ENCODE results near the gene JSRP1.

Gene JSRP1

DNA sequence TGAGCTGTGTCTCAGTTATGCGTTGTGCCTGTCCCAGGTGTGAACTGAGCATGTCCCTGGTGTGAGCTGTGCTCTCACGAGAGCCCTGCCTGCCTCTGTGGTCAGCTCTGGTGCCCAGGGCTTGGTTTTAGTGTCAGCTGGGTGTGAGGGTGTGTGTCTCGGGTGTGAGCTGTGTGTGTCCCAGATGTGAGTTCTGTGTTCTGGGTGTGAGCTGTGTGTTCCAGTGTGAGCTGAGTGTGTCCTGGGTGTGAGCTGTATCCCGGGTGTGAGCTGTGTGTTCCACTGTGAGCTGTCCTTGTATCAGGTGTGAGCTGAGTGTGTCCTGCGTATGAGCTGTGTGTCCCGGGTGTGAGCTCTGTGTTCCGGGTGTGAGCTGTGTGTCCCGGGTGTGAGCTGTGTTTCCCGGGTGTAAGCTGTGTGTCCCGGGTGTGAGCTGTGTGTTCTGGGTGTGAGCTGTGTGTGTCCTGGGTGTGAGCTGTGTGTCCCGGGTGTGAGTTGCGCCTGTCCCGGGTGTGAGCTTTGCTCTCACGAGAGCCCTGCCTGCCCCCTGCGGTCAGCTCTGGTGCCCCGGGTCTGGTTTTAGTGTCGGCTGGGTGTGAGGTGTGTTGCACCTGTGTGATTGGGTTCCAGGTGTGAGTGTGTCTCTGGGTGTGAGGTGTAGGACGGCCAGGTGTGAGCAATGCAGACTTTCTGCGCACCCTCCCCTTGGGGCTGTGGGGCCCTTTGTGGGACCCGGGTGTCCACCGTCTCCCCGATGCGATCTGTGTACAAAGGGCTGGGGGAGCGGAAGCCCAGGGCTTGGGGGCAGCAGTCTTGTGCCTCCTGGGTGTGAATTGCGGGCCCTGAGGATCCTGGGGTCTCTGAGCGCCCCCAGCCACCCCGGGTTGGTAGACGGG, 32.8 kb upstream of the JSRP1 start:
- Histone ChIP-seq H3K4me2 (ENCODE audit: low read length) (no peak overlapping the region), H3K4ac (ENCODE audit: low read depth, low read length) (no peak overlapping the region), H4K8ac (ENCODE audit: low read depth, low read length) (no peak overlapping the region), H2BK5ac (ENCODE audit: low read length) (no peak overlapping the region), H3K56ac (ENCODE audit: low read length) (no peak overlapping the region), H2BK120ac (ENCODE audit: low read depth, low read length) (no peak overlapping the region), H4K5ac (ENCODE audit: low read length) (no peak overlapping the region), H3K79me1 (ENCODE audit: low read length) (no peaks in the 10 kb centered on the region), H3K27me3 (ENCODE audit: insufficient read depth, low read length, poor library complexity) (peaks cover 29% of the 10 kb centered on the region), H3K4me3 (ENCODE audit: low read length) (no peak overlapping the region), H2BK15ac (replicated peaks; ENCODE audit: low read depth) (no peak overlapping the region), H3K4me1 (ENCODE audit: control insufficient read depth, low read depth, low read length) (no peaks in the 10 kb centered on the region), H3K36me3 (ENCODE audit: control insufficient read depth, insufficient read depth, low read length) (no peaks in the 10 kb centered on the region), H3K18ac (ENCODE audit: low read length) (no peak overlapping the region), H3K79me2 (ENCODE audit: control insufficient read depth, insufficient read depth, low read length) (no peaks in the 10 kb centered on the region), H3K27ac (ENCODE audit: low read depth, low read length) (no peak overlapping the region), H3K9ac (ENCODE audit: low read length) (no peak overlapping the region), H3K23ac (ENCODE audit: low read length) (no peak overlapping the region), H2AK5ac (ENCODE audit: low read length) (no peak overlapping the region)
- DNase-seq: no peak
- WGBS (ENCODE audit: extremely low coverage, insufficient coverage, low lambda C conversion rate): no CpG with 5 or more reads among the region's 28 CpGs

DNA sequence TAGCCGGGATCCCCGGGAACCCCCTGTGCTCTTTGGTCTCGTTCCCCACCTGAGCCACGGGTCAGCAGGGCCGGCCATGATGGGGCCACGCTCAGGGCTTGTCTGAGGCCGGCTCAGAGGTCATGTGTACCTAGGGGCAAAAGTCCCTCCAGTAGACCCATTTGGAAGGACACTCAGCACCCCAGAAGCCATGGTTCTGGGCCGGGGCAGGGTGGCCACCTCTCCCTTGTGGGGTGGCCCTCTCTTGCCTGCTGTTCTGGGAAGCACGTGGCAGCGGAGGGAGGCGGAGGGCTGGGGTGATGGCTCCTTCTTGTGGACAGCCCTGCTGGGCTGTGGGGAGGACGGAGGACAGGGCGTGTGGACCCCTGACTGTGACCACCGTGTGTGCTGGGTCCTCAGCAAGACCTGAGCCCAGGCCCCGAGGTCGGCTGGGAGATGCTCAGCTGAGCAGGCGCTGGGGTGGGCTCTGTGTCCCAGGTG, 32.2 kb upstream of the JSRP1 start:
- no peaks in the 10 kb centered on the region for H3K79me1 ChIP-seq (ENCODE audit: low read length)
- H3K4me2 ChIP-seq (ENCODE audit: low read length): no peak overlapping the region
- WGBS (ENCODE audit: extremely low coverage, insufficient coverage, low lambda C conversion rate): no CpG with 5 or more reads among the region's 17 CpGs
- H2AK5ac ChIP-seq (ENCODE audit: low read length): no peak overlapping the region
- H2BK15ac ChIP-seq (replicated peaks; ENCODE audit: low read depth): no peak overlapping the region
- H4K8ac ChIP-seq (ENCODE audit: low read depth, low read length): no peak overlapping the region
- H3K79me2 ChIP-seq (ENCODE audit: control insufficient read depth, insufficient read depth, low read length): no peaks in the 10 kb centered on the region
- DNase-seq: no peak
- H3K36me3 ChIP-seq (ENCODE audit: control insufficient read depth, insufficient read depth, low read length): no peaks in the 10 kb centered on the region
- H3K9ac ChIP-seq (ENCODE audit: low read length): no peak overlapping the region
- no peak overlapping the region for H3K27ac ChIP-seq (ENCODE audit: low read depth, low read length)
- no peak overlapping the region for H2BK5ac ChIP-seq (ENCODE audit: low read length)
- H3K4ac ChIP-seq (ENCODE audit: low read depth, low read length): no peak overlapping the region
- no peak overlapping the region for H3K18ac ChIP-seq (ENCODE audit: low read length)
- no peak overlapping the region for H2BK120ac ChIP-seq (ENCODE audit: low read depth, low read length)
- H3K4me1 ChIP-seq (ENCODE audit: control insufficient read depth, low read depth, low read length): no peaks in the 10 kb centered on the region
- H3K56ac ChIP-seq (ENCODE audit: low read length): no peak overlapping the region
- no peak overlapping the region for H3K4me3 ChIP-seq (ENCODE audit: low read length)
- H3K23ac ChIP-seq (ENCODE audit: low read length): no peak overlapping the region
- peaks cover 29% of the 10 kb centered on the region for H3K27me3 ChIP-seq (ENCODE audit: insufficient read depth, low read length, poor library complexity)
- H4K5ac ChIP-seq (ENCODE audit: low read length): no peak overlapping the region

DNA sequence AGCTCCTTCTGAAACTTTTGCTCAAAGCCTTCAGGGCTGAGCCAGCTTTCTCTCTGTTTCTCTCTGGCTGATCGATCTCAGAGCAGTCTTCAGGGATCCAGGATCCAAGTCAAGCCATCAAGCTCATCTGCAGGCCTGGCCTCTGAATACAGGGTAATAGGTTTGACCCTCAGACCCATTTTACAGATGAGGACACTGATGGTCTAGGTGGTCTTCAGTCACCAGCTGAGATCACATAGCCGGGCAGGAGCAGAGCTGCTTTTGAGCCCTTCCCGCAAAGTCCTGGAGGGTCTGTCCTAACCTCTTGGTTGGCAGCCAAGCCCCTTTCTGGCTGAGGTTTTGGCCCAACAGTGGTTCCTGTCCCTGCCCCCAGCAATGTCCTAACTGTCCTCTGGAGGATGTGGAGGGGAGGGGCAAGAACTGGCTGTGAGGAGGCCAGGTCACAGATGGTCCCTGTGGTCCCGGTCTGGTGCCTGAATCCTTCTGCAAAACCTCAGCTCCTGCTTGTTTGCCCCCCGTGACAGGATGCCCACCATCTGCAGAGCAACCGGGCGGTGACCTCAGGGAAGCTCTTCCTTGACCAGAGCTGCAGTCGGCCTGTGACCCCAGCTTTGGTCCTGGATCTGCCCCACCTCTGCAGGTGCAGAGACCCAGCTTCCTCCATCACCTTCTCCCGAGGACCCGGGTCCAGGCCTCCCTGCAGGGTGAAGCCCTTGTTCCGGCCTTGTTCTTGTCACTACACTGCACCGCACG, 31.5 kb upstream of the JSRP1 start:
- H4K5ac ChIP-seq (ENCODE audit: low read length): no peak overlapping the region
- no peak overlapping the region for H2BK120ac ChIP-seq (ENCODE audit: low read depth, low read length)
- H3K79me1 ChIP-seq (ENCODE audit: low read length): no peaks in the 10 kb centered on the region
- no peak overlapping the region for H4K8ac ChIP-seq (ENCODE audit: low read depth, low read length)
- no peak overlapping the region for H3K56ac ChIP-seq (ENCODE audit: low read length)
- H3K4me3 ChIP-seq (ENCODE audit: low read length): no peak overlapping the region
- no peaks in the 10 kb centered on the region for H3K4me1 ChIP-seq (ENCODE audit: control insufficient read depth, low read depth, low read length)
- no peak for DNase-seq
- no peak overlapping the region for H2BK5ac ChIP-seq (ENCODE audit: low read length)
- H2AK5ac ChIP-seq (ENCODE audit: low read length): no peak overlapping the region
- H3K23ac ChIP-seq (ENCODE audit: low read length): no peak overlapping the region
- no peaks in the 10 kb centered on the region for H3K36me3 ChIP-seq (ENCODE audit: control insufficient read depth, insufficient read depth, low read length)
- WGBS (ENCODE audit: extremely low coverage, insufficient coverage, low lambda C conversion rate): no CpG with 5 or more reads among the region's 13 CpGs
- no peak overlapping the region for H3K27ac ChIP-seq (ENCODE audit: low read depth, low read length)
- H3K4ac ChIP-seq (ENCODE audit: low read depth, low read length): no peak overlapping the region
- H3K4me2 ChIP-seq (ENCODE audit: low read length): no peak overlapping the region
- H3K27me3 ChIP-seq (ENCODE audit: insufficient read depth, low read length, poor library complexity): peaks cover 29% of the 10 kb centered on the region
- H3K9ac ChIP-seq (ENCODE audit: low read length): no peak overlapping the region
- H3K79me2 ChIP-seq (ENCODE audit: control insufficient read depth, insufficient read depth, low read length): no peaks in the 10 kb centered on the region
- no peak overlapping the region for H3K18ac ChIP-seq (ENCODE audit: low read length)
- H2BK15ac ChIP-seq (replicated peaks; ENCODE audit: low read depth): no peak overlapping the region

DNA sequence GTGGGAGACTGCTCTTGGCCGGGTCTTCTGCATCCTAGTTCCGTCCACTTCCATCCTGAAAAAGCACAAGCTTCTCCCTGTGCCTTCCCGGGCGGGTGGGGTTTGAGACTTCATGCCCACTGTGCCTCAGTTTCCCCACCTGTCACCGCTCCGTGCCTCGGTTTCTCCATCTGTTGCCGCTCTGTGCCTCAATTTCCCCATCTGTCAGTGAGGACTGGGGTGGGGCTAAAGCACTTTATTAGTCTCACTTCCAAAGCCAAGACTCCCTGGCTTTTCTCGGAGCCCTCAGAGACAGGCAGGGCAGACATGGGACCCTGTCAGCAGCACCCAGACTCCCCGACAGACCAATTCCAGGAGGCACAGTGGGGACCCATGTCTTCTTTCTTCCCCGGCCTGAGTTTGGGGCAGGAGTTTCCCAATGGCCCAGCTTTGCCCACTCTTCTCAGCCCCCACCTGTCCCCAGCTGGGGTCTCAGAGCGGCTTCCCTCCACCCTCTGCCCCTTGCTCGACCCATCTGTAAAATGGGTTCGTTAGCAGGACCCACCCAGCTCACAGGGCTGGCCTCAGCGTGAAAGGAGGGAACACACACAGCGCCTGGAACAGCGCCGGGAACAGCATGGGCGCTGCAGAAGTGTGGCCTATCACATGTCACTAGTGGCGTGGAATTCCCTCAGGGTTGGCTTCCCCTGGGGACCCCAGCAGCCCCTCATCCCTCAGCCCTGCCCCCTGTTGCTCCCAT, 30.4 kb upstream of the JSRP1 start:
- Histone ChIP-seq H4K5ac (ENCODE audit: low read length) (no peak overlapping the region), H3K4ac (ENCODE audit: low read depth, low read length) (no peak overlapping the region), H3K4me2 (ENCODE audit: low read length) (no peak overlapping the region), H3K27me3 (ENCODE audit: insufficient read depth, low read length, poor library complexity) (peaks cover 26% of the 10 kb centered on the region), H3K23ac (ENCODE audit: low read length) (no peak overlapping the region), H3K9ac (ENCODE audit: low read length) (no peak overlapping the region), H3K36me3 (ENCODE audit: control insufficient read depth, insufficient read depth, low read length) (no peaks in the 10 kb centered on the region), H2BK120ac (ENCODE audit: low read depth, low read length) (no peak overlapping the region), H3K18ac (ENCODE audit: low read length) (no peak overlapping the region), H2BK15ac (replicated peaks; ENCODE audit: low read depth) (no peak overlapping the region), H2AK5ac (ENCODE audit: low read length) (no peak overlapping the region), H3K4me1 (ENCODE audit: control insufficient read depth, low read depth, low read length) (no peaks in the 10 kb centered on the region), H3K56ac (ENCODE audit: low read length) (no peak overlapping the region), H3K27ac (ENCODE audit: low read depth, low read length) (no peak overlapping the region), H2BK5ac (ENCODE audit: low read length) (no peak overlapping the region), H4K8ac (ENCODE audit: low read depth, low read length) (no peak overlapping the region), H3K4me3 (ENCODE audit: low read length) (no peak overlapping the region), H3K79me2 (ENCODE audit: control insufficient read depth, insufficient read depth, low read length) (no peaks in the 10 kb centered on the region), H3K79me1 (ENCODE audit: low read length) (no peaks in the 10 kb centered on the region)
- no peak for DNase-seq
- no CpG with 5 or more reads among the region's 20 CpGs for WGBS (ENCODE audit: extremely low coverage, insufficient coverage, low lambda C conversion rate)

DNA sequence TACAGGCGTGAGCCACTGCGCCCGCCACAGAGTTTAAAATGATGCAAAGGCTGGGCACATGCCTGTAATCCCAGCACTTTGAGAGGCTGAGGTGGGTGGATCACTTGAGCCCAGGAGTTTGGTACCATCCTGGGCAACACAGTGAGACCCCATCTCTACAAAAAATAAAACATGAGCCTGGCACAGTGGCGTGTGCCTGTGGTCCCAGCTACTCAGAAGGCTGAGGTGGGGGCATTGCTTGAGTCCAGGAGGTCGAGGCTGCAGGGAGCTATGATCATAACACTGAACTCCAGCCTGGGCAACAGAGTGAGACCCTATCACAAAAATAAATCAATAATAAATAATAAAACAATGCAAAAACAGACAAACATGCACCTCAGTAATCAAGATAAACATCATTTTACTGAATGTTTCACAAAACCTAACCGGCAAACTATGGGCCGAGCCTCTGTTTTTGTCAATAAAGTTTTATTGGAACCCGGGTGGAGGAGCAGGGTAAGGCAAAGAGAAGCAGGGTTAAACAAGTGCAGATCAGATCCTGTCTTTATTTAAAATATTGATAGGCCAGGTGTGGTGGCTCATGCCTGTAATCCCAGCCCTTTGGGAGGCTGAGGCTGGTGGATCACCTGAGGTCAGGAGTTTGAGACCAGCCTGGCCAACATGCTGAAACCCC, 27.8 kb upstream of the JSRP1 start:
- Histone ChIP-seq H3K18ac (ENCODE audit: low read length) (no peak overlapping the region), H3K27me3 (ENCODE audit: insufficient read depth, low read length, poor library complexity) (peaks cover 3% of the 10 kb centered on the region), H4K8ac (ENCODE audit: low read depth, low read length) (no peak overlapping the region), H3K79me2 (ENCODE audit: control insufficient read depth, insufficient read depth, low read length) (no peaks in the 10 kb centered on the region), H4K5ac (ENCODE audit: low read length) (no peak overlapping the region), H3K4me2 (ENCODE audit: low read length) (no peak overlapping the region), H3K23ac (ENCODE audit: low read length) (no peak overlapping the region), H2BK5ac (ENCODE audit: low read length) (no peak overlapping the region), H3K4me1 (ENCODE audit: control insufficient read depth, low read depth, low read length) (no peaks in the 10 kb centered on the region), H3K4me3 (ENCODE audit: low read length) (no peak overlapping the region), H3K27ac (ENCODE audit: low read depth, low read length) (no peak overlapping the region), H3K36me3 (ENCODE audit: control insufficient read depth, insufficient read depth, low read length) (no peaks in the 10 kb centered on the region), H3K9ac (ENCODE audit: low read length) (no peak overlapping the region), H3K56ac (ENCODE audit: low read length) (no peak overlapping the region), H2BK120ac (ENCODE audit: low read depth, low read length) (no peak overlapping the region), H2BK15ac (replicated peaks; ENCODE audit: low read depth) (no peak overlapping the region), H2AK5ac (ENCODE audit: low read length) (no peak overlapping the region), H3K4ac (ENCODE audit: low read depth, low read length) (no peak overlapping the region), H3K79me1 (ENCODE audit: low read length) (no peaks in the 10 kb centered on the region)
- whole genome bisulfite sequencing (ENCODE audit: extremely low coverage, insufficient coverage, low lambda C conversion rate): no CpG with 5 or more reads among the region's 8 CpGs
- DNase-seq: no peak
